Heart left ventricle (tissue), 13 donors: ENCODE measurements around the gene KCTD18.

Source experiments
- POLR2A ChIP-seq, 2 donors: fragments of 450-650 bp; IDR thresholded peaks; one replicate each; pipeline ENCODE4 v1.6.1; 2017; ENCODE audit warnings: antibody characterized with exemption in 2 of 2, mild to moderate bottlenecking in 2 of 2, moderate library complexity in 2 of 2
- TF ChIP-seq, protein P1 (sequence below), 12 donors: fragments of 200-600 bp; sonication (generic) in 4 of 12; IDR thresholded peaks; one replicate each; pipeline versions ENCODE4 v1.5.0 to v1.8.0; 2018 to 2022; ENCODE audit warnings: antibody characterized with exemption in 12 of 12, mild to moderate bottlenecking in 5 of 12
- donor health status: ischemic (EF 13 %, LVEDD 7.1; RV severe dilation, severe dysfunction).
- donor health status: DM: no; HTN: yes; CAD: no.
- donor health status: DM: no; HTN: no; CAD: no.
- donor health status: ischemic (EF 25% LVEDD 6.9; RV normal size, moderate dysfunction).
- donor health status: ischemic (EF 25% LVEDD 5.7; RV mildly dilated, moderate dysfunction).
- donor health status: ischemic (EF 35%, LVEDD 5.7; RV mildly dilated, moderate dysfunction).
- donor health status: nonischemic (EF 11% LVEDD 7.7; RV severe dilation, severe dysfunction).
- donor health status: DM: yes; HTN: yes; CAD: no.
- donor health status: PGD.
- donor health status: ischemic (EF 29% LVEDD 5.4; RV normal size, mild dysfunction).
- donor health status: nonischemic (EF 23%, LVEDD 6.1; RV moderate dilation, normal function).

DNA sequence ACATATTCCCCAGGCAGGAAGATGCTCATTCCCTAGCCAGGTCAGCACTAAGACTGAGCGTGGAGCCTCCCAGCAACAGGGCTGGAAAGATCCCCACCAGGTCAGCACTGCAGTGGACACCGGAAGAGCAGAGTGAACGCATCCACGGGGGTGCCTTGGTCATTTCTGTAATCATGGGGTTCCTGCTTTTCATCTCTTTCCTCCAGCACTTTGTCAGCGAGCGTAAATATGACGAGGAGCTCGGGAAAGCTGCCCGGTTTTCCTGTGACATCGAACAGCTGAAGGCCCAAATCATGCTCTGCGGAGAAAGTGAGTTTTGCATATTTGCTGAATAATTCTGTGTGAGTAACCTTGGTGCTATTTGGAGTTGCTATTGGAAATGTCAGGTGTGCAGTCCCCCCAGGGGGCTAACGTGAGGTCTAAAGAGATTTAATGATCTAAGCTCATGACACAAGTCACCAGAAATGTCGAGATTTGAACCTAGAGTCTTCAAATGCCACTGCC, 40.1 kb downstream of the KCTD18 start:
- TF ChIP-seq, protein P1, sequence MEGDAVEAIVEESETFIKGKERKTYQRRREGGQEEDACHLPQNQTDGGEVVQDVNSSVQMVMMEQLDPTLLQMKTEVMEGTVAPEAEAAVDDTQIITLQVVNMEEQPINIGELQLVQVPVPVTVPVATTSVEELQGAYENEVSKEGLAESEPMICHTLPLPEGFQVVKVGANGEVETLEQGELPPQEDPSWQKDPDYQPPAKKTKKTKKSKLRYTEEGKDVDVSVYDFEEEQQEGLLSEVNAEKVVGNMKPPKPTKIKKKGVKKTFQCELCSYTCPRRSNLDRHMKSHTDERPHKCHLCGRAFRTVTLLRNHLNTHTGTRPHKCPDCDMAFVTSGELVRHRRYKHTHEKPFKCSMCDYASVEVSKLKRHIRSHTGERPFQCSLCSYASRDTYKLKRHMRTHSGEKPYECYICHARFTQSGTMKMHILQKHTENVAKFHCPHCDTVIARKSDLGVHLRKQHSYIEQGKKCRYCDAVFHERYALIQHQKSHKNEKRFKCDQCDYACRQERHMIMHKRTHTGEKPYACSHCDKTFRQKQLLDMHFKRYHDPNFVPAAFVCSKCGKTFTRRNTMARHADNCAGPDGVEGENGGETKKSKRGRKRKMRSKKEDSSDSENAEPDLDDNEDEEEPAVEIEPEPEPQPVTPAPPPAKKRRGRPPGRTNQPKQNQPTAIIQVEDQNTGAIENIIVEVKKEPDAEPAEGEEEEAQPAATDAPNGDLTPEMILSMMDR (IDR thresholded peaks at IDR 0.05), result no peak
- TF ChIP-seq POLR2A (IDR thresholded peaks at IDR 0.05), result no peak
